ENCODE data around the gene NEK9.
A peak's percentile ranks its signal among the peaks of the same experiment; 100 is the strongest.
"Not testable (repeated sequence)": the region's sequence is repeated elsewhere in the genome, so short reads cannot be mapped to it uniquely, and the experiment has no call there.

NEK9 gene

DNA sequence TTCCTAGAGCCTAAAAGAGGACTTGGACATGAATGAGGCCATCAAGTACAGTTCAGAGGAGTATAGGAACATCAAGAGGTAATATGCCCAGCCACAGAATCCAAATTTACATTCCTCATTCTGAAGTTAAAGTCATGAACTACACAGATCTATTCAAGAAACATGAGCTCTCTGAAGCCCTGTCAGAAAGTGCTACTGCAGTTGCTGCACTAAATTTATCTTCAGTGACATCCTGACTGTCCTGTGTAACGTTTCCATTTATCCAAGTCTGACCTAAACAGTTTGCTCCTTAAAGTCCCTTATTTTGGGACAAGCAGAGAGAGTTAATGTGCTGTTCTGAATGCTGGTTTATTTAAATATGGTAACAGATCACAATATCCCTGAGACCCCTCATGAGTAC lies 28.2 kb downstream of the NEK9 start:
- DNase-seq = no peak

DNA sequence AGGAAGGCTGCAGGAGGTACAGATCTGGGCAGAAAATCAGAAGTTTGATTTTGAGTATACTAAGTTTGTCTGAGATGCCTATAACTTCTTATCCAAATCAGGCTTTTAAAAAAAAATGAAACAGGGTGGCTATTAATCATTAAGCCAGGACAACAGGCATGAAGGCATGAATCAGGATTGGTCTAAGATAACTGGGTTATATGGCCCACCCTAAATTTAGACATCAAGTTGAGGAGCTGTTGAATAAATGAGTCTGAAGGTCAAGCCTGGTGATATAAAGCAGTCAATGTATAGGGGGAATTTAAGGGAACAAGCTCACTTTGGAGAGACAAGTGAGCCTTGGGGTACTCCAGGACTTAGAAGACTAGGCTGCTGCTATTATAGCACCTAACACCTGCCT lies 28.6 kb downstream of the NEK9 start:
- DNase-seq = no peak

DNA sequence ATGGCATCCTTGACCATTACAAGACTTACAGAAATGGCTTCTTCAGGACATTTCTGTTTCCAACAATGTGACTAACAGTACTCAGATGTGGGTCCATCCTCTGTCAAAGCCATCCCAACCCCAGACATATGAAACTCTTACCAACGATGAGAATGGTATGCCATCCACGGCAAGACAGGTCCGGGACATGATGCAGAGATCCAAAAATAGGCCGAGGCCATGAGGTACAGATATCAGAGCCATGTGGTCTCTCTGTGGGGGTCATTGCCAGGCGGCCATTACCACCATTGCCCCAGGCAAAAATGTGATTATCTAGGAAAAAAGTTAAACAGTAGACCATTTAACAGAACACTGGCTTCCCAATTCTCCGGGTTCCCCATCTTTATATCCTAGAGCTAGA lies 29.9 kb downstream of the NEK9 start:
- no peak for DNase-seq

DNA sequence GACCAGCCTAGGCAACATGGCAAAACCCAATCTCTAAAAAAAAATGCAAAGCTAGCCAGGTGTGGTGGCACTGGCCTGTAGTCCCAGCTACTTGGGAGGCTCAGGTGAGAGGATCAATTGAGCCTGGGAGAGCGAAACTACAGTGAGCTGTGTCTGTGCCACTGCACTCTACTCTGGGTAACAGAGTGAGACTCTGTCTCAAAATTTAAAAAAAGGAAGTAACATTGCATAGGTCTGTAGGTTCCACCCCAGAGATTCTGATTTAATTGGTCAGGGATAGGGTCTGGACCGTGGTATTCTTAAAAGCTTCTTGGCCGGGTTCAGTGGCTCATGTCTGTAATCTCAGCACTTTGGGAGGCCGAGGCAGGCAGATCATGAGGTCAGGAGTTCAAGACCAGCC lies 31.2 kb downstream of the NEK9 start:
- DNase-seq = no peak

DNA sequence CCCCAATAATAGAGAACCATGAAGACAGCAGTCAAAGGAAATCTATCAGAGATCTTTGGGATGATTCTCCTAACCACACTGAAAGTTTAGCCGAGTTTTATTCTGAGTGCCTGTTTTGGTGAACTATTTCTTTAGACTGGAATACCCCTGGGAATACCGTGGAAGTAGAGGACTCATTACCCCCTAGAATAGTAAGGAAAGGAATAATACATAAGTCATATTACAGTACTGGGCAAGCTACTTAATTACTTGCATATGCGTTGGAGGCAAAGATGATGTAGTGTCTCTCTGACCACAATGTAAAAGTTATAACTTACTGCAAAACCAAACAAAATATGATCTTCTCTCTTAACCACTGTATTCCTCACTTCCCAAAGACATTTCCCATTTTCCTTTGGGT lies 32.0 kb downstream of the NEK9 start:
- peak; percentile 89 for DNase-seq

DNA sequence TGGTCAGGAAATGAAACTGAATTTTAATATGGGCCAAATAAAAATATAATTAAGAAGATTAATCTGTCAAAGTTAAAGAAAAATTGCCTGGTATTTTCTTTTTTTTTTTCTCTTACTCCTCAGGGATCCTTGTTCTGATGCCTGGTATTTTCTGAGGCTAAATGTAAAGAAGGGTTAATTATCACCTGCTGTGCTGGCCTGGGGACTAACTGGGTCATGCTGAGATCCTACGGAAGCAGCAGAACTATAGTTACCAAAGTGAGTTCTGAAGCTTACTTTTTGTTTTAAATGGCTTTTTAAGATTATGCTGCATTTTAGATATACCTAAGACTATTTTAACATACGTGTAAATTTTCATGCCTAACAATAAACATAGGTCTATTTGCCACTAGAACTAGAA lies 34.1 kb downstream of the NEK9 start:
- DNase-seq = no peak

DNA sequence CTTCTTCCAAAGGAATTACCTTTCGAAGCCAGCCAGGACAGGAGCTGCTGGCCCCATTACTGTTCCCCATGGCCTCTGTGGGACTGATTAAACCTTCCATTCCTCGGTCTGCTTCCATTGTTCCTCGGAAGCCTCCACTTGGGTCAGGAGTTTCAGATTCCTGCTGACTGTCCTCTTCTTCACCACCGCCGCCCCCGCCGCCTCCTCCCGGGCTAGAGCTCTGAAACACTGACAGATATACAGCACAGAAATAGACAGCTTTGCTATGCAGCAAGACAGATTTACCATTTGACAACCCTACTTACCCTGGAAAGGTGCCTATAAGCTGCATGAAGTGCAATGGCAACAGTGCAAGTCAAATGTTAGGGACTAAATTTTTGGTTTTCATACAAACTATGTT lies 35.6 kb downstream of the NEK9 start:
- DNase-seq = no peak

DNA sequence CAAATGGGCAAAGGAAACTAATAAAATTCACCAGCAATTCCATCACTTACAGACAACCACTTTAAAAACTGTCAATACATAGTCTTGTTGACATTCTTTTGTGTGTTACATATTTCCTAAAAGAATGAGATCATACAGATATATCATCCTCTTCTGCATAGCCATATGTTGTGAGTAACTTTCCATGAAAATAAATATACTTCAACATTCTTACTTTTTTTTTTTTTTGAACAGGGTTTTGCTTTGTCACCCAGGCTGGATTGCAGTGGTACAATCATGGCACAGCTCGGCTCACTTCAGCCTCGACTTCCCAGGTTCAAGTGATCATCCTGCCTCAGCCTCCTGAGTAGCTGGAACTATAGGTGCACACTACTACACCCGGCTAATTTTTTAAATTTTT lies 36.5 kb downstream of the NEK9 start:
- peak; percentile 64 for DNase-seq

DNA sequence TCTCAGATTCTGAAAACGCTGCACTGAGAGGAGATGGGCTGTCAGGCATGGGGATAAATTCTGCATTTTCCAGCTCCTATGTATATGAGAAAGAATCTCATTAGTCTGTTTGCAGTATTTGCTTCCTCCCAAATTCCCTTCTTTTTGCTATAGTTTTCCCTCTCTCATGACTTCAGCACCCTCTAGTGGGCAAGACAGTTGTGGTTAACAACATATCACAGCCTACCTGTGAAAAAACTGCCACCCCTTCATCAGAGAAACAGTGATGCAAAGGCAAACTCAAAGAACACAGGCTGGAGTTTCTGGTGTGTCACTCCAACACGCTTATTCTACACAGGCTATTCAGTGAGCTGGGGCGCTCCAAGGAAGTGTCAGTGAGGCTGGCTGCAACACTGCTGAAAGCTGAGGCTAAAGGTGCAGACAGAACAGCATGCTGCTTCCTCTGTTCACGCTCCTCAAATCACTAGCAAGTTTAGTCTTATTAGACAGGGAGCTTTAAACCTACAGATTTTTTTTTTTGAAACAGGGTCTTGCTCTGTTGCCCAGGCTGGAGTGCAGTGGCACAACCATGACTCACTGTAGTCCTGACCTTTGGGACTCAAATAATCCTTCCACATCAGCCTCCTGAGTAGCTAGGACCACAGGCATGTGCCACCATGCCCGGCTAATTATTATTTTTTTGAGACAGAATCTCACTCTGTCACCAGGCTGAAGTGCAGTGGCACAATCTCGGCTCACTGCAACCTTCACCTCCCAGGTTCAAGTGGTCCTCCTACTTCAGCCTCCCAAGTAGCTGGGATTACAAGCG lies 38.1 kb downstream of the NEK9 start:
- DNase-seq = peak; percentile 65

DNA sequence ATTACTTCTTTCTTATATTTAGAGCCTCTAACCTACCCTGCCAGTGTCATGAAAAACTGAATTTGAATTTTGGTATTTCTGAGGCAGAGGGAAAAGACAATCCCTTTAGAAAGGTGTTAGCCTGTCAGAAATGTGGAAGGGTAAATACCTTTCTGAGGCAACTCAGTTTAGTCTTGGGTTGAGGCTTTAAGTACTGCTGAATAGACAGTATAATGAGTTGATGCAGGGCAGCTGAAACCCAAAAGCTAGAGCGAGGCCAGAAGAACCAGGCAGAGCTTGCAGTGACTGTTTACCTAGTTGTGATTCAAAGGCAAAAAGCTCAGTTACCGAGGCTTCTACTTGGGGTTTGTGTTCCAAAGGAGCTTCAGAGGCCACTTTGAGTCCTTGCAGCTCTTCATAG lies 38.7 kb downstream of the NEK9 start:
- DNase-seq = no peak

DNA sequence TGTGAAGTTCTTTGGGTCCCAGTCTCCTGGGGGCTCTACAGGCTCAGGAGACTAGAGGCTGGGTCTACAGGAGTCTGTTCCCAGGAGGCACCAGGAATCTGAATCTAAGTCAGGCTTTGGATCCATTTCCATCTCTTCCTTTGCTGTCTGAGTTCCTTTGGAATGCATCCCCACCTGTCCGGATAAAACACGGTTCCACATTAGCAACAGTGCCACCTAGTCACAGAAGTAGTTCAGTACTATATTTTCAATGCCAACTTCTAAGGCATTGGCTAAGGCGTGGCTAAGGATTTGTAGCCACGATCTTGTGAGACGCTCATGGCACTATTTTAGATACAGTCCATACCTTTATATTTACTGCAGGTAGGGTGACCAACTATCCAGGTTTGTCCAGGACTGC lies 42.3 kb downstream of the NEK9 start:
- DNase-seq = no peak

DNA sequence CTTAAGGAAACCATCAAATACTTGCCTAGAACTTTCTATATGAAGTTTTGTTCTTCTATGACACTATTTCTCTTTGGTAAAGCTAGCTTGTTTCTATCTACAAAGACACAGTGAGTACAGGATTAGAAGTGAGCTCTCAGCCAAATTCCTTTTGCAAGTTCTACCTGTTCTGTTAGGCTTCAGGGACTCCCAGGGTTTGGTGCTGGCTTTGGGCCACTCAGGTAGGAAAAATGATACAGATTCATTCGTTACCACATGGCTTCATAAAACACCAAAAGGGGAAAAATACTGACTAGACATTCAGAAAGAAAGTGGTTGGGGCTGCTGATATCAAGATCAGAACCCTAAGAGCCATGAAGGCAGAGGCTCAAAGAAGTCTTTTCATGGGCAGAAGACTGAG lies 43.6 kb downstream of the NEK9 start:
- no peak for DNase-seq

DNA sequence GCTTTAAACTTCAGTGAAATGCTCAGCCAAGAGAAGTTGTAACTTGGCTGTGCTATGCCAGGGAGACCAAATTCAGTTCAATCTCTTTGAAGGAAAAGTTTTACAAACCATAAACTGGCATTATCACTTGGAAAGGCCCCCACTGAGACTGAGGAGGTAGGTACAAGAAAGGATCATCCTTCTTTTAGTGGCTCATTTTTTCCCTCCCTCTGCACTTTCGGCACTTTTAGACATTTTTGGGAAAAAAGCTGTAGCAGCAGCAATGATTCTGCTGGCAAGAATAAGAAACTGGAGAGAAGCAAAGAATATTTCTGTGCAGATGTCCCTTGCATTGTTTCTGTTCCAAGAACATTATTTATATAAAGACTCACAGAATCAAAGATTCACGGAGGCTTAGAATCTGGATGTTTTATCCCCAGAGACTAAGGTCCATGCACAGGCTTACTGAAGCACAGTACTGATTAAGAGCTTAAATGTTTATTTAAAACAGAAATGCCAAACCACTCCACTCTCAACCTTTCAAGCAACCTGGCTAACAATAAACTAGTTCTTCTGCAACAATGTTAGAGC lies 45.1 kb downstream of the NEK9 start:
- DNase-seq = no peak

DNA sequence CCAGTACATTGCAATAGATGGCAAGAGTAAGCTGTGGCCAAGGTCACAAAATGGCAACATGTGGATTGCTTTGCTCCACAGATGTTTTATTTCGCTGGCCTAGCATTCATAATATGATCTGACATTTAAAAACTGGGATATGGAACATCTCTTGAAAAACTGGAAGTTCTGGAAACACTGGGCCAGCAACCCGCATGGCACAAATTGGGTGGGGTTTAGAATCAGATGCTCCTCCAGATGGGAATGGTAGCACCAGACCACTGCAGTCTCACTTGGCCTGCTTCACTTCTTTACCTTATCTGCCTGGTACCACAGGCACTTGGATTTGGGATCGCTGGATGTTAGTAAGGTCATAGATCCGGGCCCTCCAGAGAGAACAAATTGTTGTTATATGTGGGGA lies 47.3 kb downstream of the NEK9 start:
- DNase-seq = no peak

DNA sequence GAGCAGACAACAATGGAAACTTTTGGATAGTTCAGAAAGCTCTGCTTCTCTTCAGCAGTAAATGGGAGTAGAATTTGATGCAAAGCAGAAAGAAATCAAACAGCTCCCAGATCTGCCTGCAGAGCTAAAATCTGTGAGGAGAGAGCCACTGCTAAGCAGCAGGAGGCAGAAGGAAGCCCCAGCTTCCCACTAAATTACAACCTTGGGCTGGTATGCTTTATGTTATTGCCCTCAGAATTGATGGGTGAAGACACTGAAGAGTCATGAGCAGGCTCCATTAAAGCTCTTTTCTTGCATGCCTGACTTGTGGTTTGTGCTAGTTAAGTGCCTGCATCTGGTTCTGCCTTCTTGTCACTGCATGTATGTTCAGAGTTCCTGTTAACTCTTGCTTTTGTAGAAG lies 49.1 kb downstream of the NEK9 start:
- DNase-seq = no peak

DNA sequence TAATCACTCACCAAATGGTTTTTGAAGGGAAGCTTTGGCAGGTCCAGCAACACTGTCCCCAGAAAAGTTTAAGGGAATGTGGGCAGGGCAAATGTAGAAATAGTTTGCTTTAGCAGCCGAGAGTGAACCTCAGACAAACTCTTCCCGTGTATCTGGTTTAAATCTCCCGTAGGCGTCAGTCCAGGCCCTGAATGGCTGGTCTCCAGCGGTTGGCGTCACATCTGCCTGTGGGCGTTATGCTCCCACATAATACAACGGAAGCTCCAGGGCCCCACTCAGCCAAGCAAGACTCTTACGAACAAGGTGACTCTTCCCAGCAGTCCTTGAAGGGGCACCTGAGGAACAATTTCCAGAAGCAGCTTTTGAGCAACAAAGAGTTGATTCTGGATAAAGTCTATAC lies 56.5 kb downstream of the NEK9 start:
- DNase-seq = no peak

DNA sequence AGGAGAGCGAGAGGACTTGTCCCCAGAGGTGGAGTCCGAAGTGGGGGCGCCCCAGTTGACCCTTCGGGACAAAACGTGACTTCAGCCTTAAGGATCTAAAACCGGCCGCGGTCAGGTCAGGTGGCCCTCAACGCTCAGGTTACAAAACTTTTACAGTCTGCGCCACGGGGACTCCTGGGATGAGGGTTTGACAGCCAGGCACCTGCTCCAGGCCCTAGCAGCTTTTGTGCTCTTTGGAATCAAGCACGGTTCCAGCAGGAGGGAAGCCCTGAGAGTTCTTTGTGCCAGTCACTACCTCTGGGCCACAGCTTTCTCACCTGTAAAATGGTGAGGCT lies 57.1 kb downstream of the NEK9 start:
- DNase-seq = no peak

DNA sequence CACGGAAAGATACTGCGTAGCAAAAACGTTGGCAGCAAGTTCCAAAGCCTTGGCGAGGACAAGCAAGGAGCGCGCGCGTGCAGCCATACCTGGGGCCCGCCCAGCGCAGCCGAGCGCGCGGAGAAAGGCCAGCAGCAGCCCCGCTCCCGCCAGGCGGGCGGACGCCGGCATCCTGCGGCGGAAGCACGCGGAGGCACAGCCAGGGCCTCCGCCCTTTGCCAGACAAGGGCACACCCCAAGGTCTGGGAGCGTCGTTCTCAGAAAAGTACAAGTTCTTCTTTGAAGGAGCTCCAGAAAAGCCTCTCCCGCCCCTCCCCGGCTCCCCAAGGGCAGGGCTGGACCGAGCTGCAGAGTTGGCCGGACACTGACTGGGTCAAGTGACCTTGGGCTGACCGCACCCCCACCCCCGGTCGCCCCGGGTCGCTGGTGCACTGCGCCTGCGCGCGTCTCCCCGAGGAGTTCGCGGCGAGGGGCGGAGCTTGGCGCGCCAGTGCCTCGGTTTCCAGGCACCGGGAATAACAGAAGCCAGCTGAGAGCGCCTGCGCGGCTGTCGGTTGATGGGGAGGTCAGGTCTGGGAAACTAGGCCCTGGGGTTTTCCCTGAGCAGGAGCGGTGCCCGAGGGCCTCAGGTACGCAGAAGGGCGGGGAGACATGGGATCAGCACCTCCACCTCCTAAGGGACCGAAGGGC lies 57.6 kb downstream of the NEK9 start, which contains the start of gene ZC2HC1C:
Gene ZC2HC1C (plus strand): TSS at position 521 of the 690 bp plus-strand sequence. CDS start 933 bp downstream, outside the sequence.
- DNase-seq = peak; percentile 79

DNA sequence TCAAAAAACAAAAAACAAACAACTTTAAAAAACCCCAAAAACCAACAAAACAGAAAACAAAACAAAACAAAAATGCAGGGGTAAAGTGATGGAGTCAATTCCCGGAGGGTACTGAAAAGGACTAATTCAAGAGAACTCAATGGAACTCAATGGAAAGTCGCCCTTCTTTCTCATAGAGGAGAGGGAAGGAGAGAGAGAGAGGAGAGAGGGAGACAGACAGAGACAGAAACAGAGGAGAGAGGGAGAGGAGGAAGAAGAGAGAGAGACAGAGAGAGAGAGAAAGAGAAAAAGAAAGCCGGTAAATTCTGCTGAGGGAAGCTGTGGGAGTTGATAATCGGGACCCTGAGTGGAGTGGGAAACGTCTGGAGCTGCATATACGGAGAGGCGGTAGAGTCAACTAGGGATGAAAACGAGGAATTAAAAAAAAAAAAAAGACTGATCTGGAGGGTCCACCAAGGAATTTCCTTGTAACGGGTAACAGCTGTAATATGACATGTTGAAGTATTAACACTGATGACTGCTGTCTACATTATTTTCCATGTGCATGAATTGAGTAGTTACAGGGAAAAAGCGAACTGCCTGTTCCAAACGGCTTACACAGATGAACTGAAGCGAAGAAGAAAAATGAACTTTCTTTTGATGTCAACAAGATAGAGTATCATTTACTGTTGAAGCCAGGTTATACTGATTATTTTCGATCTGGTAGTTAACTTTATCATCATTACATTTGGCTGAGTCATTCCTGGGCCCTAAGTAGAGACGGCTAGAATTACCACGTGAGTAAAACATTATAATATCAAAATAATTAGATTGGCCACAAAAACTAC lies 58.3 kb downstream of the NEK9 start:
- no peak for DNase-seq

DNA sequence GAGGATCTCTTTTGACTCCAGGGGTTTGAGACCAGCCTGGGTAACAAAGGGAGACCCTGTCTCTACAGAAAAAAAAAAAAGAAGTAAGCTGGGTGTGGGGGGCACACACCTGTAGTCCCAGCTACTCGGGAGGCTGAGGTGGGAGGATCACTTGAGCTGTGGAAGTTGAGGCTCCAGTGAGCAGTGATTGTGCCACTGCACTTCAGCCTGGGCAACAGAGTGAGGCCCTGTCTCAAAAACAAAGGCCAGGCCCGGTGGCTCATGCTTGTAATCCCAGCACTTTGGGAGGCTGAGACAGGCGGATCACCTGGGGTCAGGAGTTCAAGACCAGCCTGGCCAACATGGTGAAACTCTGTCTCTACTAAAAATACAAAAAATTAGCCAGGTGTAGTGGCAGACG lies 59.1 kb downstream of the NEK9 start:
- DNase-seq = not testable (repeated sequence)

DNA sequence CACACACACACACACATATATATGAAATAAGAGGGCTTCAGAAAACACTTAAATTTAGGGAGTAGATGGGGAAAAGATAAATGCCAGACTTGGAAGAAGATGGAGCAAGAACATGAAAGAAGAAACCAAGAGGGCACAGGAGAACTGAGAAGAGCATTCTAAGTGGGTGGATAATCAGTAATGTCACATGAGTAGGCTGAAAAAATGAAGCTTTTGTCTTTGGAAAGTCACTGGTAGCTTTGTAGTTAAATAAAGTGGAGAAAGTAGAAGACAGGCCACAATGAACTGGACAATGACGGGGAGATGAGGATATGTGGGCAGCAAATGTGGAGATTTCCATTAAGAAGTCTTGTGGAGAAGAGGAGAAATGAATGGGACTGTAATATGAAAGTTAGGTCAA lies 59.6 kb downstream of the NEK9 start:
- no peak for DNase-seq

DNA sequence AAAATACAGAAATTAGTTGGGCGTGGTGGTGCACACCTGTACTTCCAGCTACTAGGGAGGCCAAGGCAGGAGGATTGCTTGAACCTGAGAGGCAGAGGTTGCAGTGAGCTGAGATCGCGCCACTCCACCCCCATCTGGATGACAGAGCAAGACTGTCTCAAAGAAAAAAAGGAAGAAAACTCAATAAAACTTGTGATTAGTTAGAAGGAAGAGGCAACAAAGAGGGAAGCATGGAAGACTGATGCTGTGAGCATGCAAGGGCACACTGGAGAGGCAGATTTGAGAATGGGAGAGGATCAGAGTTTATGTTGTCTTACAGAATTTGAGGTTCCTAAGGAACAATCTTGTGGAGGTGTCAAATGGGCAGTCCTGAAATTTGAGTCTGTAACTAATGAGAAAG lies 60.2 kb downstream of the NEK9 start:
- DNase-seq = no peak

DNA sequence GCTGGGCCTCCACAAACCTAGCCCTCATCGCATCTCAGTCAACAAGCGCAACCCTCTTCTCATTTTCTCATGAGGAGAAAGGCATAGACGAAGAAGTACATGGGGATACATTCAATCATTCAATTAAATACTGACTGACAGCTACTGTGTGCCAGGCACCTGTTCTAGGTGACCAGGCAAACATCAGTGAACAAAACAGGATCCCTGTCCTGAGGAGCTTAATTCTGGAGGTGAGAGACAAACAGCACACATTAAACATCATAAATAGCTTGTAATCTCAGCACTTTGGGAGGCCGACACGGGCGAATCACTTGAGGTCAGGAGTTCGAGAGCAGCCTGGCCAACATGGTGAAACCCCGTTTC lies 62.7 kb downstream of the NEK9 start:
- DNase-seq = no peak

Measured in fibroblast of skin of scalp (primary cell).